Ovary (tissue), 3 donors: ENCODE data around the gene ZNF423.

Experiments
- POLR2A ChIP-seq: fragments of 450-650 bp; IDR thresholded peaks from one replicate; pipeline ENCODE4 v1.6.1; 2017; ENCODE audit warnings: antibody characterized with exemption, mild to moderate bottlenecking, moderate library complexity
- TF ChIP-seq, protein P1 (sequence below), 3 donors: fragments of 450-650 bp in 2 of 3; fragments of 200-600 bp in 1 of 3; IDR thresholded peaks; one replicate each; pipeline versions ENCODE4 v1.5.1 to v1.8.0; 2016 to 2022; ENCODE audit warnings: antibody characterized with exemption in 3 of 3, mild to moderate bottlenecking in 1 of 3
- donor health status: DM: no; HTN: no; CAD: no.

GRCh38 chr16:49585143-49585832 lies 270.6 kb downstream of the ZNF423 start:
- TF ChIP-seq, protein P1, sequence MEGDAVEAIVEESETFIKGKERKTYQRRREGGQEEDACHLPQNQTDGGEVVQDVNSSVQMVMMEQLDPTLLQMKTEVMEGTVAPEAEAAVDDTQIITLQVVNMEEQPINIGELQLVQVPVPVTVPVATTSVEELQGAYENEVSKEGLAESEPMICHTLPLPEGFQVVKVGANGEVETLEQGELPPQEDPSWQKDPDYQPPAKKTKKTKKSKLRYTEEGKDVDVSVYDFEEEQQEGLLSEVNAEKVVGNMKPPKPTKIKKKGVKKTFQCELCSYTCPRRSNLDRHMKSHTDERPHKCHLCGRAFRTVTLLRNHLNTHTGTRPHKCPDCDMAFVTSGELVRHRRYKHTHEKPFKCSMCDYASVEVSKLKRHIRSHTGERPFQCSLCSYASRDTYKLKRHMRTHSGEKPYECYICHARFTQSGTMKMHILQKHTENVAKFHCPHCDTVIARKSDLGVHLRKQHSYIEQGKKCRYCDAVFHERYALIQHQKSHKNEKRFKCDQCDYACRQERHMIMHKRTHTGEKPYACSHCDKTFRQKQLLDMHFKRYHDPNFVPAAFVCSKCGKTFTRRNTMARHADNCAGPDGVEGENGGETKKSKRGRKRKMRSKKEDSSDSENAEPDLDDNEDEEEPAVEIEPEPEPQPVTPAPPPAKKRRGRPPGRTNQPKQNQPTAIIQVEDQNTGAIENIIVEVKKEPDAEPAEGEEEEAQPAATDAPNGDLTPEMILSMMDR (IDR thresholded peaks at IDR 0.05), result no peak
- no peak for TF ChIP-seq POLR2A
